C4-2B (cell line): ENCODE results near the gene SETD4.

Experiments
- H3K27ac ChIP-seq: fragments of 450-650 bp; 2 replicates; pipeline ENCODE4 v1.5.1; 2017
- CTCF ChIP-seq: fragments of 450-650 bp; conservative IDR thresholded peaks from 2 replicates; pipeline ENCODE4 v1.5.1; 2017; ENCODE audit warnings: mild to moderate bottlenecking
- ZFX ChIP-seq: fragments of 450-650 bp; IDR thresholded peaks from 2 replicates; pipeline ENCODE4 v1.6.1; 2017

The SETD4 gene

GRCh38 chr21:36053715-36054062 lies 6.6 kb downstream of the SETD4 start:
- TF ChIP-seq ZFX: no peak
- TF ChIP-seq CTCF: no peak
- H3K27ac ChIP-seq: no peak overlapping the region

- no peak overlapping the region for H3K27ac ChIP-seq
- TF ChIP-seq ZFX (no peak), CTCF (no peak)
These were observed 7.2 kb downstream of the SETD4 start for GRCh38 chr21:36052860-36053714.

GRCh38 chr21:36048357-36048756 lies 12.0 kb downstream of the SETD4 start:
- H3K27ac ChIP-seq: no peak overlapping the region
- TF ChIP-seq CTCF: no peak
- no peak for TF ChIP-seq ZFX

DNA sequence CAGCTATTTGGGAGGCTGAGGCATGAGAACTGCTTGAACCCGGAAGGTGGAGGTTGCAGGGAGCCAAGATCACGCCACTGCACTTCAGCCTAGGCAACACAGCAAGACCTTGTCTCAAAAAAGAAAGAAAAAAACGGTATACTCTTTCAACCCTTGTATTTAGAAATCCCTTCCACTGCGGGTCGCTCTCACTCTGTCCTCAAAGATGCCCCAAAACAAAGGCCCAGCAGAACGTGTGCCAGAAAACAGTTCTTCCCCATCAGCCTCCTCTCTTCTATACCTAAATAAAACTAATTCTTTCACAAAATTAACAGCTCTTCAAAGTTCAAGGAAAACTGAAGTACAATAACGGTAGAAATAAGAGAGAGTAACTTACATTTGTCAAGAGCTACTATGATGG lies 13.2 kb downstream of the SETD4 start:
- TF ChIP-seq ZFX (no peak), CTCF (no peak)
- H3K27ac ChIP-seq: no peak overlapping the region

DNA sequence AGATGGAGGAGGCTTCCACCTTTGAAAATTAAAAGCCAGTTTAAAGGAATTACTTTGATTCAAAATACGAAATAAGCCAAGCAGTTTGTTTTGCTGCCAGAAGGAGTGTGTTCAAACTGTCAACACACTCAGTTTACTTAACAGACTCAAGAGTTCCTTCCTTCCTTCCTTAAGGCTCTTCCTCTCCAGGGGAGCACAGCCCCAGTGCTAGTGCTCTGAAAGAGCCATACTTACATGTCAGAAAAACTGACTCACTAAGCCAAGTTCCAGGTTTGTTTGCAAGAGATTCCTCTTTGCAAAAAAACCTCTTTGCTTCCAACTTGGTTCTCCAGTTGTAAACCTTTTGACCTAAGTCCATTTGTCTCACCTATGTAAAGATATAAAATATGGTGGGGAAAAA lies 14.3 kb downstream of the SETD4 start:
- no peak overlapping the region for H3K27ac ChIP-seq
- no peak for TF ChIP-seq CTCF
- TF ChIP-seq ZFX: no peak

- no peak overlapping the region for H3K27ac ChIP-seq
- TF ChIP-seq CTCF (no peak), ZFX (no peak)
These were observed 16.3 kb downstream of the SETD4 start for GRCh38 chr21:36044056-36044455.

GRCh38 chr21:36041910-36042309 lies 18.4 kb downstream of the SETD4 start:
- TF ChIP-seq CTCF (no peak), ZFX (no peak)
- H3K27ac ChIP-seq: no peak overlapping the region
